Tibial artery (tissue), 4 donors: ENCODE measurements around the gene ASCC2.

ENCODE experiments used
- DNase-seq, 2 donors: peaks; one replicate each; pipeline ENCODE4 v3.0.0-alpha.2; 2019
- H3K27ac ChIP-seq, 2 donors: fragments of 200-600 bp; sonication (generic) in 1 of 2; 1 replicate in 1 of 2; 2 replicates in 1 of 2; pipeline ENCODE4 v1.5.1; 2018 to 2019; ENCODE audit warnings: mild to moderate bottlenecking in 1 of 2
- H3K27me3 ChIP-seq, 2 donors: fragments of 200-600 bp; sonication (generic) in 1 of 2; one replicate each; pipeline versions ENCODE4 v1.5.1 to v1.6.0; 2016 to 2019
- H3K36me3 ChIP-seq, 3 donors: fragments of 200-600 bp; sonication (generic) in 2 of 3; one replicate each; pipeline ENCODE4 v1.5.1; 2016 to 2019; ENCODE audit warnings: mild to moderate bottlenecking in 2 of 3
- H3K4me1 ChIP-seq, 4 donors: fragments of 200-600 bp; sonication (generic) in 2 of 4; 1 replicate in 3 of 4; 2 replicates in 1 of 4; pipeline ENCODE4 v1.5.1; 2016 to 2019
- H3K4me3 ChIP-seq, 2 donors: fragments of 200-600 bp; sonication (generic) in 1 of 2; 1 replicate in 1 of 2; 2 replicates in 1 of 2; pipeline ENCODE4 v1.5.1; 2018 to 2019; ENCODE audit warnings: mild to moderate bottlenecking in 2 of 2
- H3K9me3 ChIP-seq, 3 donors: fragments of 200-600 bp; sonication (generic) in 1 of 3; one replicate each; pipeline ENCODE4 v1.5.1; 2016 to 2019
- CTCF ChIP-seq, 2 experiments: fragments of 200-600 bp in 1 of 2; fragments of 450-650 bp in 1 of 2; IDR thresholded peaks; one replicate each; pipeline ENCODE4 v1.5.1; 2017 to 2019; ENCODE audit warnings: antibody characterized with exemption in 2 of 2, mild to moderate bottlenecking in 1 of 2, moderate library complexity in 1 of 2
- intact Hi-C: fragments of 100-400 bp; cut with DNase I; formaldehyde crosslinking; loops from one replicate; pipeline ENCODE4 v1.15.0; 2023; ENCODE audit warnings: low total_unique reads

ASCC2 gene

GRCh38 chr22:29797351-29797750 is 40.7 kb downstream of the ASCC2 start:
- no peak for DNase-seq
- H3K4me3 ChIP-seq, result no peak overlapping the region
- H3K27me3 ChIP-seq, result no peaks in the 10 kb centered on the region
- H3K9me3 ChIP-seq, result no peaks in the 10 kb centered on the region
- peaks cover 49 to 98% (median 85%) of the 10 kb centered on the region in 3 donors for H3K36me3 ChIP-seq
- intact Hi-C loops, result no loop called here
- TF ChIP-seq CTCF (IDR thresholded peaks at IDR 0.05), result no peak
- no peak overlapping the region for H3K27ac ChIP-seq
- peaks cover 0 to 26% (median 10%) of the 10 kb centered on the region in 4 donors for H3K4me1 ChIP-seq

- TF ChIP-seq CTCF (IDR thresholded peaks at IDR 0.05), result no peak
- Histone ChIP-seq H3K36me3 (peaks cover 45 to 98% (median 85%) of the 10 kb centered on the region in 3 donors), H3K9me3 (no peaks in the 10 kb centered on the region), H3K27me3 (no peaks in the 10 kb centered on the region), H3K27ac (no peak overlapping the region), H3K4me3 (no peak overlapping the region), H3K4me1 (peaks cover 0 to 26% (median 10%) of the 10 kb centered on the region in 4 donors)
- intact Hi-C loops, result no loop called here
- no peak for DNase-seq
These were observed 42.4 kb downstream of the ASCC2 start for GRCh38 chr22:29795663-29796062.

- Histone ChIP-seq H3K9me3 (no peaks in the 10 kb centered on the region), H3K27ac (no peak overlapping the region), H3K4me1 (peaks cover 0 to 9% (median 3%) of the 10 kb centered on the region in 4 donors), H3K27me3 (no peaks in the 10 kb centered on the region), H3K4me3 (no peak overlapping the region), H3K36me3 (peaks cover 43 to 98% (median 94%) of the 10 kb centered on the region in 3 donors)
- TF ChIP-seq CTCF (IDR thresholded peaks at IDR 0.05), result no peak
- intact Hi-C loops, result no loop called here
- DNase-seq, result no peak
These were observed 44.7 kb downstream of the ASCC2 start for GRCh38 chr22:29793396-29793795.

- no peak for DNase-seq
- H3K4me1 ChIP-seq, result peaks cover 0 to under 1% (median 0%) of the 10 kb centered on the region in 4 donors
- intact Hi-C loops, result no loop called here
- no peak overlapping the region for H3K4me3 ChIP-seq
- H3K27ac ChIP-seq, result no peak overlapping the region
- no peaks in the 10 kb centered on the region for H3K9me3 ChIP-seq
- H3K27me3 ChIP-seq, result no peaks in the 10 kb centered on the region
- peaks cover 40 to 79% (median 67%) of the 10 kb centered on the region in 3 donors for H3K36me3 ChIP-seq
- no peak for TF ChIP-seq CTCF (IDR thresholded peaks at IDR 0.05)
These were observed 48.0 kb downstream of the ASCC2 start for GRCh38 chr22:29790061-29790460.

GRCh38 chr22:29788339-29789279 is 49.5 kb downstream of the ASCC2 start:
- intact Hi-C loops, result loop anchor here (10.0 kb wide), 1 partner anchor 216 kb away; no protein-coding TSS in a partner anchor
- Histone ChIP-seq H3K4me3 (no peak overlapping the region), H3K36me3 (peaks cover 40 to 66% (median 56%) of the 10 kb centered on the region in 3 donors), H3K9me3 (no peaks in the 10 kb centered on the region), H3K27me3 (no peaks in the 10 kb centered on the region), H3K4me1 (peaks cover 0 to 9% (median 4%) of the 10 kb centered on the region in 4 donors), H3K27ac (no peak overlapping the region)
- TF ChIP-seq CTCF (IDR thresholded peaks at IDR 0.05), result no peak
- no peak for DNase-seq
